Stimulated activated CD8-positive, alpha-beta memory T cell treated with anti-CD3 and anti-CD28 coated beads, Interleukin-12 subunit alpha, Interleukin-12 subunit beta, amount 100 ng/mL, for 1 hour (primary cell): ENCODE results near the gene MYOG.

Source experiments
- DNase-seq: peaks from one replicate; pipeline ENCODE4 v3.0.0-alpha.2; 2020; ENCODE audit warnings: low read depth

MYOG gene

GRCh38 chr1:203090421-203091198 is 4.8 kb upstream of the MYOG start:
- no peak for DNase-seq

GRCh38 chr1:203089651-203090045 is 3.8 kb upstream of the MYOG start:
- no peak for DNase-seq

DNA sequence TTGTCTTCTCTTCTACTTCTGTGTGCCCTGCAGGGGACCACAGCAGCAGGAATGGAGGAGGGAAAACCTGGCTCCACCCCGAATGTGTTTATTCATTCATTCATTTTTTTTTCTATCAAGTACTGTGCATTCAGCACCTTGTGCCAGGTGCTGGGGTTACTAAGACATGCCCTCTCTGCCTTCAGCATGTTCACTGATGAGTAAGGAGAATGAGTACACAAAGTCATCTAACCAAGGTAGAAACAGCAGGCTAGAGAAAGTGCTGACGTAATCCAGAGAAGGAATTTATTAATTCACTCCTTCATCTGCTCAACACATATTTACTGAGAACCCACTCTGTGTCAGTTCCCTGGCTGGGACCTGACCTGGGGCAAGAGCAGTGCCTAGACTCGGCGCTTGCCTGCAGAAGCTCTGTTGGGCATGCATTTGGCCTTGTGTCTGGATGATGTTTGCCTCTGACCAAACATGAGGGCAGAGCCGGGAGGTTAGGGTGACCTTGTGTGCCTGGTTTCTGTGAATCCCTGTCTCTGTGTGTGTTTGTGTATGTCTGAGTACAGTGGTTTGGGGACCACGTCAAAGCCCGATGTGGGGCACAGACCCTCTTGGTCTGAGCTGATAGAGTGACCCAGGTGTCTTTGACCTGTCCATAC is 3.3 kb upstream of the MYOG start:
- DNase-seq = no peak

DNA sequence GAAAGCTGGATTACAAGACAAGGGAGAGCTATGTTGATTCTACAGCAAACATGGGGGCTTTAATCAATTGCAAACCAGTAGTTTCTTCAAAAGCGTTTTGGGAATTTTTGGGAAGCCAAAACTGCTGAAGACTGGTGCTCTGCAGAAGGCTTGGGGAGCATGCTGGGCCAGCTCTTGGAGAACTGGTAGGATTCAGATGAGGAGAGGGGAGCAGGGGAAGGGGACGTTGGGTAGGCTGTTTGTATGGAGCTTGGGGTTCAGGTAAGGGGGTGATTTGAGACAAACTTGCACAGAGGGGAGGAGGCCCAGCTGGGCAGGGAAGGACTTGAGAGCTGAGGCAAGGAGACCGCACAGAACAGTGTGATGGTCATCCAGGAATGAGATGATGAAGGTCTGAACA is 2.6 kb upstream of the MYOG start:
- no peak for DNase-seq

DNA sequence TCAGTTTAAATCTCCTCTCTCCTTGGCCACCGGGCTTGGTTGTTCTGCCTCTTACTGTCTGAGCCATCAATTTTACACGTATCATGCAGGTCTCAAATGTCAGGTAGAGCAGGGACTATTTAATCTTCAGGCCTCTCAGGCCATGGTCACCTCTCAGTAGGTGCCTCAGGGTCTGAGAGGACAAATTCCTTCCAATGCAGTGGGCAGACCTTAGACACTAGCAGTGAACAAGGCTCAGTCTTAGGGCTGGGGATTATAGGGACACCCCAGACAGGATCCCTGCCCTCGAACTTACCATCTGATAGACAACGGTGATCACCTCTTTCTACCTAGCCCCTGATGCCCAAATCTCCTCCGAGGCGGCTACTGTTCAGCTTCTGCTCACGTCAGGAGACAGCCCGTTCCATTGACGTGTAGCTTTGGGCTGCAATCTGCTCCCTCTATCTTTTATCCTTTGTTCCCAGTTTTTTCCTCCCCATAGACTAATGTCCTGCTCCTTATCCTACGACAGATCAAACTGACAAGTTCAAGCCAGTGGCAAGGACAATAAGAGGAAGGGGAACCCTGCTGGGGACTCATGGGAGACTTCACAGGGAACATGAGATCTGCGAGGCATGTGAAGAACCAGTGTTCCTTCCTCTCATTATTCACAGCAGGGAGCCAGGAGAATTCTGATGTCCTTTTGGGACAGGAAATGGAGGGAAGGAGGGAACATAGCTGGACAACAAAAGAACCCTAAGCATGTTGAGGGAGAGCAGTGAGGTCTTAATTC is 1.4 kb upstream of the MYOG start:
- DNase-seq = no peak

DNA sequence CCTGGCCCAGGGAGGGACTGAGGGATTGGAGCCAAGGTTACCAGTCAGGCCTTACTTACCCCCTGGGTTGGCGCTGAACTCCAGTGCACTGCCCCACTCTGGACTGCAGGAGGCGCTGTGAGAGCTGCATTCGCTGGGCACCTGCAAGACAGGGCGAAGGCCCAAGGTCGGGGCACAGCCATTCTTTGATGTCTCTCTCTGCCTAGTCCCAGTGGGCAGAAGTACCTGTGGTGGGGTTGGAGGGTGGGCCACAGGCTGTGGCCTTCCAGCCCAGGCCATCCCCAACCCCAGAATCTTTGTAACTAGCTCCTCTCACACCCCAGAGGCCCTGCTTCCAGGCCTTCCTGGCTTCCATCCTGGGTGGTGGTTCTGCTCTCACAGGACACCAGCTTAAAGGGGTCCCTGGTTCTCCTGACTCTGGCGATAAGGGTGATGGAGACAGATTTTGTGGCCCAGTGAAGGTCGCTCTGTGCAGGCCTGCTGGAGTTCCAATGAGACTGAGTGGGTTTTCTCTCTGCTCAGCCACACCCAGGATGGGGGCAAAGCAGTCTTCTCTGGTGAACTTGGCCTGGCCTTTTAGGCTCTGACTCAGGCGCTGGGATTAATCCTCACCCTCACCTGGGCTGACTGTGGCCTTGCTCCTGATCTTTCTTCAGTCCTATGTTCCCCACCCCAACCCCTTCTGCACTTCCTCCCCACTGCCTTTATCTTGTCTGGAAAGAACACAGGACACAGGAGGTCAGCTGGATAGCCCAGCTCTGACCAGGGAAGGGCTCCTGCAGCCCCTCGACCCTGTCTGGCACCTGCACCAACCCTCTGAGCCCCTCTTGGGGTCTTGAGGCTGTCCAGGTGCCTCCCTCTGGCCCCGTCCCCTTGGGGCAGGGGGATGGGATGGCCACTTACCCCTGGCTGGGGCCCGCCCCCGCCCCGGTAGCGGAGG is 954 bp downstream of the MYOG start:
- DNase-seq = no peak

GRCh38 chr1:203083463-203083921 is 2.3 kb downstream of the MYOG start:
- DNase-seq = no peak

DNA sequence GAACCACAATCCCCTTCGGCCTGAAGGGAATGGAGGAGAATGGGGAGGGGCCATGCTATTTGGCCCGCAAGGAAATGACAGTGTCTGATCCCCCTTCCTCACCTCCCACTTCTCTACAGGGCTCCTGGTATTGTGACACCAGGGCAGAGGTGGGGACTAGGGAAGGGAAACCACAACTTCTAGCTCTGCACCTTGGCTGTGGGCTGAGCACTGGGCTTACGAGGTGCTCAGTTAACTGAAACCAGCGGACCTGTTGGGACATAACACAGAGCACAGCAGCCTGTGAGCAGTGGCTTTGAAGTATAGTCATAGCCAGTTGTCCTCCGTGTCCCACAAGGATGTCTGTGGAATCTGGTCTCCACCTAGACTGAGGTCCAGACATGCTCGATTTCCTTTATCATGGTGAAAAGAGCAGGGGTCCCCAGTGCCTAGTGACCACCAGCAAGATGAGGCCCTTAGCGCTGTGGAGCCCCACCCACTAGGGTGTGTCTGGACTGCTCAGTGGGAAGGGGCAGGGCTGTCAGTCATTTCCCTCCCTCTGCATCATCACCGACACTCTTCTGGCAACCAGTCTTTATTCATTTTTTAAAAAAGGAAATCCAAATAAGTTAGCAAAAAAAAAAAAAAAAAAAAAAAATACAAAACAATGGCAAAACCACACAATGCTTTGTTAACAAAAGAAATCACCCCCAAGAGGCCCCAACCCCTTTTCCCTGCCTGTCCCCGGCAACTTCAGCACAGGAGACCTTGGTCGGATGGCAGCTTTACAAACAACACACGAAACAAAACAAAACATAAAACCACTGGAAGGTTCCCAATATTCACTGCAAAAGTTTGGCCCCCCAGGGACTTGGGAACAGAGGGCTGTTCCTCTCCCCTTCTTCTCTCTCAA is 3.0 kb downstream of the MYOG start:
- DNase-seq = no peak

DNA sequence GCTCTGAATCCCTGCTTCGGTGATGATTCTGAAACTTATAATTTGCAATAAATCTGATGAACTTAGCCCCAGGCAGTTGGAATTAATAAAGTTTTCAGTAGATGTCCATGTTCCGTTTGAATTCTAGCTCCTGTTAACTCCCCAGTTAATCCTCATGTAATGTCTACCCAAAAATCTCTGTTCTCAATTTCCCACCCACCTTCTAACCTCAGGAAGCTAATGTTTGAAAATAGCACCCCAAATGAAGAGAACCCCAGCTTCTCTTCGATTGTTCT is 3.6 kb downstream of the MYOG start:
- DNase-seq = no peak

GRCh38 chr1:203081465-203082230 is 4.2 kb downstream of the MYOG start:
- no peak for DNase-seq

DNA sequence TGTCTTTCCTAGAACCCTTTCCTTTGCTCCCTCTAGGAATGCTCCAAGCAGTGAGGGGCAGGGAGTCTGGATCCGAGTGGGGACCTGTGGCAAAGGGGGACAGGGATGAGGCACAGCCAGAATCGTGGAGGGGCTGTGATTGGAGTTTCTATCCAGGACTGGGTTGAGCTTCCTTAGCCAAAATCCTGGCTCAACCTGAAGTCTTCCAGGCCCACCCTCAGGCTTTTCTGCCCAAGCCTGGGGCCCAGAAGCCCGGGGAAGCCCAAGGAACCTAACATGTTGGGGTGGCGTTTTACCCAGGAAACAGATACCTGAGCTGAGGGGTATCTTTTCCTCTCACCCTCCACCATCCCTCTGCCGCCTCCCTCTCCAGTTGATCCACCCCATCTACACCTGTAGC is 5.4 kb downstream of the MYOG start:
- DNase-seq = no peak

DNA sequence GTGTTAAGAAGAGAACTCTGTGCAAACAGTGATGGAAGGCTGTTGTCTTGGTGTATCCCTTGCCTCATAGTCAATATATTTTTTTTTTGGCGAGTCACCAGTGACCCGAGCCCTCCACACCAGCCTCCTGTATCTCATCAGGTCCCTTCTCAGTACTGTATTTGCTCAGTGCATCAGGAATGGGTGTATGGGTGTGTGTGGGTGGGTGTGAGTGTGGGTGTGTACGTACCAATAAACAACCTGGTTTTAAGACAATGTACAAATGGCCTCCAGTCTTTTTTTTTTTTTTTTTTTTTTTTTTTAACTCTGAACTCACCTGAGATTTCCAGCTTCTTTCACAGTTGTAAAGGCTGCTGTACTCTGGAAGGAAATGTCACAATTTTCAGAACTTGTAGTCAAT is 7.3 kb downstream of the MYOG start:
- no peak for DNase-seq

DNA sequence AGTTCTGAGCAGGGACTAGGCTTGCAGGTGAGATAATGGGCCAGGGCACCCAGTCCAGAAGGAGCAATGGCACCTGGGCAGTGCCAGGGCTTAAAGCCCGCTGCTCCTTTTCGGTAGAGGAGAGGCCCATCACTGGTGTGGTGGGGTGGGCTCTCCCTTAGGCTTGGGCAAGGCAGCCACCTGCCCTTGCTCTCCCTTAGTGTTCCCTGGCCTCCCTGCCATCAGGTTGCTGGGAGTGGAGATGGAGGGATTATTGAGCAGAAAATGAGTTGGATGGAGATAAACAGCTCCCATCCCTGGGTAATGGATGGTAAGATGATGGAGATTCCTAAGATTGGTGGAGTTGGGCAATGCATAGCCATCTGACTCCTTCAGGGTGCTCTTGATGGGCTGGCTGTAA is 7.9 kb downstream of the MYOG start:
- DNase-seq = no peak

DNA sequence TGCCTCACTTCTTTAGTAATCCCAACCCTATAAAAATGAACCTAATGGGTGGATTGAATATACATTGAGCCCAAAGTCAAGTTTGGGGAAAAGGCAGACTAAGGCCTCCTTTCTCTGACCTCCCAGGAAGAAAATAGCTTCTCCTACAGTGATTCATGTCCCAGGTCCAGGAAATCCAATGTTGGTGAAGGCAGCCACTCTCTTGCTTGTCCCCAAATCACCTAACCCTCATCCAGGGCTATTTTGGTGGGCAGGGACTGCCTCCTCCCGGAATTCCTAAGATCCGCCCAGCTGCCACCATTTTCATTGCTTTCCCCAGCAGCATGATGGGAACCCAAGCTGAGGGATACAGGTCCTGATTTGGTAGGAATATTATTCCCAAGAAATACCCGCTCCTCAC is 8.4 kb downstream of the MYOG start:
- no peak for DNase-seq

DNA sequence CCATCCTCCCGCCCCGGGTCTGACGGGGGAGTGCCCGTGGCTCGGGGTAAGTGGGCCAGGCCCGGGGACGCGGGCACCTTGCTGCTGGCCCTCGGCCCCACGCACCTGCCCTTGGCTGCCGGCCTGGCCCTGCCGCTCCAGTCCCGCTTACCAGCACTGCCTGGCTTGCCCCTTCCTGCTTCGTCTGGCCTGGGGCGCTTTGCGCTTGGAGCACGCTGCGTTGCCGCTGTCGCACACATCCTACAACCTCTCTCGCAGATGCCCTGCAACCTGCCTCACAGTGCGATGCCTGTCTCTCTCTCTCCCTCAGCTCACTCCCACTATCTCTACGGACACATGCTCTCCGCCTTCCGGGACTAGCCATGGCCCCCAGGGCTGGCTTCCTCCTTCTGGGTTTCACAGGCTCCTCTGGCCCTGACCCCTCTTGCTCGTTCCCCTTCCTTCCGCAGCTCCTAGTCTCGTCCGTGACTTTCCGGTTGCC is 9.7 kb downstream of the MYOG start:
- DNase-seq = no peak

DNA sequence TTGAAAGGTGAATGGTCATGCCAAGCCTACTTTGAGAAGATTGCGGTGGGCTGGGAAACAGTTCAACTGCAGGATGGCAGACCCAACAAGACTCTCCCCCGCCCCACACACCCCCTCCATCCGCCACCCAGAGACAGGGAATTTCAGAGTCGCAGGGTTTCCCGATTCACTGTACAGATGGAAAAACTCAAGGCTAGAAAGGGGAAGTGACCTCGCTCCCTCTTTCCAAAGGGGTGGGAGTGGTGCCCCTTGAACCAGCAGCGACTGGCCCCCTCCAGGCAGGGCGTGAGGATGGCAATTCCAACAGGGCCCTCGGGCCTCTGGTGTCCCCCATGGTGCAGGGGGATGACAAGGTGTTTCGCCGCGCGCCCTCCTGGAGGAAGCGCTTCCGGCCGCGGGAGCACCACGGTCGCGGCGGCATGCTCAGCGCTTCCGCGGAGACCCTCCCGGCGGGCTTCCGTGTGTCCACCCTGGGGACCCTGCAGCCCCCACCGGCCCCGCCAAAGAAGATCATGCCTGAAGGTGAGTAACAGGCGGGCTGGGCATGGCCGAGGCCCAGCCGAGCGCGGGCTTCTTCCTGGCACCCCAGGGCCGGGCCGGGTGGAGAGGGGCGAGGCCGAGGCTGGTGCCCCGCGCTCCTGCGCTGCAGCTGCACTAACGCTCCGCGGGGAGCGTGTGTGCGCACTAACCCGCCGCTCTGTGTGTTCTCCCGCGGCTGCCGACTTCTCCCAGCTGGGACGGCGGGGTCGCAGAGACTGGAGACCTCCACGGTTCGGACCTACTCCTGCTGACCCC is 10.4 kb downstream of the MYOG start:
- DNase-seq = no peak

DNA sequence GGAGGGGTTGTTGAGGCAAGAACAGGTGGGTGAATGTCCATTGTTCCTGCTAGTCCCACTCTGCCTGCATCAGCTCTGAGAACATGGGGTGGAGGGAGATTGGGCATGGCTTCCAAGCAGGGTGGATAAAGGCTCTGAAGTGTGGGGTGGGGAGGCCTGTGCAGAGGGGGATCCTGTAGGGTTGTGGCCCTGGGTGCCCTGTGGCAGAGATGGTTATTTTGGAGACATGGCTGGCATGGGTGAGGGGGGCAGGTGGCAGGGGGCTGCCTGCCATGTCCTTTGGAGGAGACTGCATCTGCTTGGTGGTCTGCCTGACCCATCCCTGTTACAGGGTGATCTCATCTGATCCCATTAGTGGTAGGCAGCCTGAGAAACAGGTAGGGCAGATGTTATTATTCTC is 11.2 kb downstream of the MYOG start:
- DNase-seq = no peak

- DNase-seq = no peak
These were observed 12.3 kb downstream of the MYOG start for GRCh38 chr1:203073469-203073868.

DNA sequence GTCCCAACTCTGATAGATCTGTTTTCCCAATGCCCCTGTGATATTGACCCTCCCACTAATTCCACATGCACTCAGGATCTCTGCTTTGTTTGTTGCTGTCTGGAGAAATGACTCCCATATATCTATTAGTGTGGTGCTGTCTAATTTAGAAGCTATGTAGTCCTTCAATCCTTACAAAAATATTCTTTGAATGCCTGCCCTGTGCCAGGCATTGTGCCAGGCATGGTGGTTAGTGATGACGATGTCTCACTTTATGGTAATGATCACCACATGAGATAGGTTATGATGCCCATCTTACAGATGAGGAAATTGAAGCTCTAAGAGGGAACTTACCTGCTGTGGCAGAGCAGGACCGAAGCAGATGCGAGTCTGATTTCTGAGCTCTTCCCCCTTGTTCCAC is 12.9 kb downstream of the MYOG start:
- DNase-seq = no peak
